ENCODE data around the gene SPINK4. TPM values are rescaled to one million over a fixed set of nuclear protein-coding genes. Genes with fewer than 3 reads are reported as not detected.

Gene SPINK4
- total and polyA plus RNA-seq, 2 donors (not counting 1 experiment from before 2014, with no cell fraction given), result not detected

DNA sequence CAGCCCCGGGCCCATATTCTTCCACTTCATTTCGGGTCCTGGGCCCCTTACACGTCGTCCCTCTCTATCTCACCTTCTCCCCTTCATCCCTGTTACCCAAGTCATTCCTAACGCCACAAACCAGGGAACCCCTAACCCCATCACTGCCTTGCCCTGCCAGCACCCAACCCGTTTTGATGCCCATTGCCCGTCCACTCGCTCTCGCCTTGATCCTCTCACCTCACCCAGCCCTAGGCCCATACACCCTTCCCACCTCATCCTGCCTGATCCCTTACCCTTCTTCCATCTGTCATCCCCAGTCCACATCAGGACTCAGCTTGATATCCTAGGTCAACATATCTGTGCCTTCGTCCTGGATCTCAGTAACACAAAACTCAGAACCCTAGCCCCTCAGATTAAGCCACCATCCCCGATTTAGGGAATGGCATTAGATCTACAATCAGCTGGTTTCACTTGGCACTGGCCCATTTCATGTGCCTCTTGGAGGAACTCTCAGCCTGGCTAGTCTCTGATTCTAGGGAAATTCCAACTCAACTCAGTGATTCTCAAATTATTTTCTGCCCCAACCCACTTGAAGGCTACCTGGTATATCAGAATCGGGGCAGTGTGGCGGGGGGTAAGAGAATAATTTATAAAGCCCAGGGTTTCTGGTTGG, 25.4 kb downstream of the SPINK4 start:
- peaks cover 19 to 23% of the 10 kb centered on the region in 2 donors for H3K4me1 ChIP-seq (ENCODE audit: control insufficient read depth in 2 of 2, insufficient read depth in 2 of 2, low read length in 2 of 2)
- H4K20me1 ChIP-seq (ENCODE audit: control insufficient read depth, insufficient read depth, low read length, poor library complexity, severe bottlenecking), result peaks cover 19% of the 10 kb centered on the region
- H3K4me3 ChIP-seq (ENCODE audit: control extremely low read depth in 1 of 5, extremely low read depth in 1 of 5, insufficient read depth in 1 of 5, low read depth in 2 of 5, low read length in 4 of 5), result peak overlapping the region; percentile 30 to 99 (median 97)
- H3K27ac ChIP-seq (ENCODE audit: low read length in 2 of 2), result peak overlapping the region; percentile 92 to 96
- peak overlapping the region; percentile 89 for H3K4me2 ChIP-seq (replicated peaks; ENCODE audit: low read depth, low read length, poor library complexity, severe bottlenecking)
- intact Hi-C loops (cut with micrococcal nuclease), result loop anchor here (1.0 to 10.0 kb wide), 7 partner anchors 61 to 779 kb away; partner anchors contain the start of genes B4GALT1, DNAJA1, NOL6 and SMIM27
- peaks cover under 1 to 43% of the 10 kb centered on the region in 2 experiments for H3K36me3 ChIP-seq (replicated peaks in 1 of 2; ENCODE audit: control extremely low read depth in 1 of 2, control insufficient read depth in 1 of 2, extremely low read depth in 1 of 2, insufficient read depth in 2 of 2, low read length in 1 of 2)
- no peaks in the 10 kb centered on the region for H3K9me3 Mint-ChIP-seq (ENCODE audit: insufficient read depth)
- peak overlapping the region; percentile 86 for H2AFZ ChIP-seq (ENCODE audit: insufficient read depth, low read depth, low read length, poor library complexity, severe bottlenecking)
- no peak for DNase-seq
- ChIA-PET POLR2A (interaction anchor here (1.2 to 2.0 kb wide), 3 partner anchors 8 to 32 kb away, joined by 3 to 10 read pairs (median 4); partner anchors contain the start of gene NFX1), CTCF (interaction anchor here (0.9 to 1.9 kb wide), 2 partner anchors 21 to 39 kb away, joined by 3 to 11 read pairs; no protein-coding TSS in a partner anchor)
- peaks cover 34% of the 10 kb centered on the region for H3K79me2 ChIP-seq (ENCODE audit: control insufficient read depth, insufficient read depth, low read length)
- no peaks in the 10 kb centered on the region for H3K9me3 ChIP-seq (ENCODE audit: control extremely low read depth in 1 of 3, control insufficient read depth in 2 of 3, insufficient read depth in 1 of 3, low read length in 2 of 3)
- H3K9ac ChIP-seq (ENCODE audit: low read length), result peak overlapping the region; percentile 85
- H3K4me1 Mint-ChIP-seq, result peaks cover 39% of the 10 kb centered on the region
- WGBS (ENCODE audit: insufficient coverage), result 20% methylated on average over 11 of the region's 13 CpGs
- no peaks in the 10 kb centered on the region for H3K27me3 ChIP-seq (replicated peaks in 1 of 4; ENCODE audit: control extremely low read depth in 1 of 4, control insufficient read depth in 3 of 4, insufficient read depth in 4 of 4, low read length in 3 of 4)
- peak overlapping the region; percentile 98 for H3K27ac Mint-ChIP-seq
- peak overlapping the region; percentile 88 for H3K4me3 Mint-ChIP-seq
- ATAC-seq (ENCODE audit: low read depth), result no peak
- H3K27me3 Mint-ChIP-seq, result no peaks in the 10 kb centered on the region
- no peak for TF ChIP-seq EZH2 (IDR thresholded peaks at IDR 0.05; ENCODE audit: borderline replicate concordance, insufficient read depth, low read depth, low read length, poor library complexity, severe bottlenecking)
- TF ChIP-seq, protein P1, sequence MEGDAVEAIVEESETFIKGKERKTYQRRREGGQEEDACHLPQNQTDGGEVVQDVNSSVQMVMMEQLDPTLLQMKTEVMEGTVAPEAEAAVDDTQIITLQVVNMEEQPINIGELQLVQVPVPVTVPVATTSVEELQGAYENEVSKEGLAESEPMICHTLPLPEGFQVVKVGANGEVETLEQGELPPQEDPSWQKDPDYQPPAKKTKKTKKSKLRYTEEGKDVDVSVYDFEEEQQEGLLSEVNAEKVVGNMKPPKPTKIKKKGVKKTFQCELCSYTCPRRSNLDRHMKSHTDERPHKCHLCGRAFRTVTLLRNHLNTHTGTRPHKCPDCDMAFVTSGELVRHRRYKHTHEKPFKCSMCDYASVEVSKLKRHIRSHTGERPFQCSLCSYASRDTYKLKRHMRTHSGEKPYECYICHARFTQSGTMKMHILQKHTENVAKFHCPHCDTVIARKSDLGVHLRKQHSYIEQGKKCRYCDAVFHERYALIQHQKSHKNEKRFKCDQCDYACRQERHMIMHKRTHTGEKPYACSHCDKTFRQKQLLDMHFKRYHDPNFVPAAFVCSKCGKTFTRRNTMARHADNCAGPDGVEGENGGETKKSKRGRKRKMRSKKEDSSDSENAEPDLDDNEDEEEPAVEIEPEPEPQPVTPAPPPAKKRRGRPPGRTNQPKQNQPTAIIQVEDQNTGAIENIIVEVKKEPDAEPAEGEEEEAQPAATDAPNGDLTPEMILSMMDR (IDR thresholded peaks at IDR 0.05), result no peak

DNA sequence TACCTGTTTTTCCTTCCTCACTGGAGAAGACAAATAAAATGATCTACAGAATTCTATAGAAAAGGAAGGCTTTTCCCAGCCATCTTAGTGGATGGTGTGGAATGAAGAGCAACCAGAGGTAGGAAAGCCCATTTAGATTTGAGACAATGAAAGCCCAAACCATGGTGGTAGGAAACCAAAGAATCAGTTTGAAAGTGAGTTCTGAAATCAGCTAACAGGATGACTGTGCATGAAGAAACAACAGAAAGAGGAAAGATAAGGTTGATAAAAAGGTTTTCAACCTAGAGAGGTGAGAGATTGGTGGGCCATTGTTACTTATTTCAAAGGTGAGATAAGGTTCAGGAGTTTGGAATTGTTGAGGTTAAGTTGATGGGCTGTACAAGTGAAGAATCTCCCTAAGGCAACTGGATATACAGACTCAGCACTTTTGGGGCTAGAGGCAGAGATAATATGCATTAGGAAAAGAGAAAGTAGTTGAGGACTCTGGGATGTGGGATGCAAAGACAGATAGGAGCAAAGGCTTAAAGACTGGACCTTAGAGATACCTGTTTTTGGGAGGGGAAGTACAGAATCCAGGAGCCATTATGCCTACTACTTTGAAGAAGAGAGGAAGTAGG, 27.3 kb downstream of the SPINK4 start:
- POLR2A ChIA-PET, result no interaction called here

More for the DNA sequence above, 27.3 kb downstream of the SPINK4 start:
- Histone ChIP-seq H3K27ac (ENCODE audit: low read length in 2 of 2) (peak overlapping the region in 1 of 2 donors; percentile 96), H3K79me2 (ENCODE audit: control insufficient read depth, insufficient read depth, low read length) (peaks cover 20% of the 10 kb centered on the region), H3K36me3 (replicated peaks in 1 of 2; ENCODE audit: control extremely low read depth in 1 of 2, control insufficient read depth in 1 of 2, extremely low read depth in 1 of 2, insufficient read depth in 2 of 2, low read length in 1 of 2) (peaks cover 2 to 42% of the 10 kb centered on the region in 2 experiments), H4K20me1 (ENCODE audit: control insufficient read depth, insufficient read depth, low read length, poor library complexity, severe bottlenecking) (peaks cover 14% of the 10 kb centered on the region), H3K9me3 (ENCODE audit: control extremely low read depth in 1 of 3, control insufficient read depth in 2 of 3, insufficient read depth in 1 of 3, low read length in 2 of 3) (no peaks in the 10 kb centered on the region), H3K27me3 (replicated peaks in 1 of 4; ENCODE audit: control extremely low read depth in 1 of 4, control insufficient read depth in 3 of 4, insufficient read depth in 4 of 4, low read length in 3 of 4) (no peaks in the 10 kb centered on the region), H3K4me3 (ENCODE audit: control extremely low read depth in 1 of 5, extremely low read depth in 1 of 5, insufficient read depth in 1 of 5, low read depth in 2 of 5, low read length in 4 of 5) (no peak overlapping the region), H3K9ac (ENCODE audit: low read length) (no peak overlapping the region), H2AFZ (ENCODE audit: insufficient read depth, low read depth, low read length, poor library complexity, severe bottlenecking) (no peak overlapping the region), H3K4me2 (replicated peaks; ENCODE audit: low read depth, low read length, poor library complexity, severe bottlenecking) (no peak overlapping the region), H3K4me1 (ENCODE audit: control insufficient read depth in 2 of 2, insufficient read depth in 2 of 2, low read length in 2 of 2) (peaks cover 19 to 23% of the 10 kb centered on the region in 2 donors)
- H3K27me3 Mint-ChIP-seq, result no peaks in the 10 kb centered on the region
- peaks cover 36% of the 10 kb centered on the region for H3K4me1 Mint-ChIP-seq
- H3K27ac Mint-ChIP-seq, result no peak overlapping the region
- CTCF ChIA-PET, result no interaction called here
- TF ChIP-seq, protein P1 (IDR thresholded peaks at IDR 0.05), result no peak
- no peak for TF ChIP-seq EZH2 (IDR thresholded peaks at IDR 0.05; ENCODE audit: borderline replicate concordance, insufficient read depth, low read depth, low read length, poor library complexity, severe bottlenecking)
- DNase-seq, result no peak
- no peaks in the 10 kb centered on the region for H3K9me3 Mint-ChIP-seq (ENCODE audit: insufficient read depth)
- no peak overlapping the region for H3K4me3 Mint-ChIP-seq
- ATAC-seq (ENCODE audit: low read depth), result no peak
- intact Hi-C loops (cut with micrococcal nuclease), result loop anchor here (5.0 to 10.0 kb wide), 5 partner anchors 62 to 778 kb away; partner anchors contain the start of genes NOL6, SMIM27, SMU1 and TOPORS
